Activated CD4-positive, CD25-positive, alpha-beta regulatory T cell treated with anti-CD3 and anti-CD28 coated beads, Interleukin-2, amount 50 U/mL, for 72 hours (primary cell): ENCODE results near the gene PLXNB3.

Source experiments
- DNase-seq: peaks from one replicate; pipeline ENCODE4 v3.0.0; 2021

Gene PLXNB3

DNA sequence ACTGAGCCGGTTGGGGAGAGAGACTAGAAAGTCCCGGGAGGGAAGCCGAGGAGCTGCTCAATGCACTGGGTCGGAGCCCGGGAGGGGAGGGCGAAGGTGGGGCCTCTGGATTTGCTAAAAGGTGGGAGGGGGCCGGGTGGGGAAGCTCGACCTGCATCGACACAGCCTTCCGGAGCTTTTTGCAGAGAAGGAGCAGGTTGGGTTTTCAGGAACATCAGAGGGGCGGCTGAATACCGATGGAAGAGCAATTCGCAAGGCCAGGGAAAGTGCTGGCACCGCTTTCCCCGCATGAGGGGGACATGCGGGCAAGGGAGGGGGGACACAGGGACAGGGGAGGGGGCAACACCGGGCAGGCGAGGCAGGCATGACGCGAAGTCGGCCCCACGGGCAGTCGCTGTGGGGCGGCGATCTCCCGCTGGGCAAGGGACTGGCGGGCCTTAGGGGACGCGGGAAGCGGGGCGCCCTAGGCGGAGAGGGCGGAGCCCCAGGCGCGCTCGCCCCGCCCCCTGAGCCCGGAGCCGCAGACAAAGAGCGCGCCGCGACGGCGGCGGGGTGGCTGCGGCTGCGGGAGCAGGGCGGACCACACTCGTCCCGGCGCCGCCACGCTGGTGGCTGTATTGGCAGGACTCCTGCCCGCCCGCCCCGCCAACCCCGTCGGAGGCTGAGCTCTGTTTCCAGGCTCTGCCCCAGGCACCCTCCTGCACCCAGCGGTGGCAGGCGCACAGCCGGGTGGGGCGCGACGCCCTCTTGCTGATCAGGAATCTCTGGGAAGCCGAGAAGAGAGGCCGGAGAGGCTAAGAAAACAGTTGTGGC, 54.7 kb downstream of the PLXNB3 start:
- DNase-seq: peak; percentile 57

DNA sequence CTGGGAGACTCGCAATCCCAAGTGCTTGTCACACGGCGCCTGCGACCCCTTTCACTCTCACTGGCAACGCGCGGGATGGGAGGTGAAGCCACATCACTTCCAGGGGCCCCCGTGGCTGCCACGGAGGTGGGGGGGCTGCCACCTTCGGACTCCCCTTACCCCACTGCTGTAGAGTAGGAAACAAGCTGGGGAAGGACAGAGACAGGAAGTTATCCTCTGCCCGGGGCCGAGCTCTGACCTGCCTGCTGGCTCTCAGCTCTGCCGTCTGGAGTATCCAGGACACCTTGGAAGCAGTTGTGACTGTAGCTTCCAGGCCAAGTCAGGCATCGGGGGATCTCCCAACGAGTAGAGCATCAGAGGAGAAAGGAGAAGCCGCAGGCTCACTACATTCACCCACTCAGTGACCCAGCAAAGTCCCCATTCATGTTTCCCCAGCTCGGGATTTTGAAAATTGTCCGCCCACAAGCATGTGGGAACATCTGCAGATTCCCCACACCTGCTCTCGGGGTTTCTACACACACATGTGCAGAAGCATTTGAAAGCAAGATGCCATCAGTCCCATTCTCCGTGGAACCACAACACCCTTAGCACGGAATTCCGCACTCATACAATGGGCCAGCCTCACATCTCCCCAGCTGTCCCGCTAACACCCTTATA, 55.5 kb downstream of the PLXNB3 start:
- no peak for DNase-seq

GRCh38 chrX:153820601-153821000, 56.6 kb downstream of the PLXNB3 start:
- no peak for DNase-seq

GRCh38 chrX:153821066-153821465, 57.0 kb downstream of the PLXNB3 start:
- no peak for DNase-seq

GRCh38 chrX:153824348-153824747, 60.3 kb downstream of the PLXNB3 start:
- DNase-seq: no peak

DNA sequence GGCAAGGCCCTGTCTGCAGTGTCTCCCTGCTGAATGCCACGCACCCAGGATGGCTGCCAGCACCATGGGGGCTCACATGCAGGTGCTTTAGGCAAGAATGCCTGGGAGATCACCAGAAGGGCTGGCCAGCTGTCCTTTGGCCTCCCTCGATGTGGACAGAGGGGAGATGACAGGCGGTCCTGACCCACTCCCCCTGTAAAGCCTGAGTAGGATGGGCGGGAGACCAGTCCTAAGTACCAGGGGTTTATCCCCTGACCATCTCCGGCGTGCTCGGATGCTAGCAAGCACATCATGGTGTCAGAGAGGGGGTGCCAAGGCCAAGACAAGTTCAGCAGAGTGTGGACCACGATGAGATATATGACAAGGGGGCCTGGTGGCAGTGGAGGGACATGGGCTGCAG, 61.0 kb downstream of the PLXNB3 start:
- DNase-seq: no peak
